Epidermal melanocyte (primary cell): ENCODE data around the gene PRPF6.

Experiments used
- DNase-seq: peaks from one replicate; pipeline ENCODE4 v3.0.0; 2011; ENCODE audit warnings: low spot score; ENCODE audit not compliant: insufficient read length

PRPF6 gene

DNA sequence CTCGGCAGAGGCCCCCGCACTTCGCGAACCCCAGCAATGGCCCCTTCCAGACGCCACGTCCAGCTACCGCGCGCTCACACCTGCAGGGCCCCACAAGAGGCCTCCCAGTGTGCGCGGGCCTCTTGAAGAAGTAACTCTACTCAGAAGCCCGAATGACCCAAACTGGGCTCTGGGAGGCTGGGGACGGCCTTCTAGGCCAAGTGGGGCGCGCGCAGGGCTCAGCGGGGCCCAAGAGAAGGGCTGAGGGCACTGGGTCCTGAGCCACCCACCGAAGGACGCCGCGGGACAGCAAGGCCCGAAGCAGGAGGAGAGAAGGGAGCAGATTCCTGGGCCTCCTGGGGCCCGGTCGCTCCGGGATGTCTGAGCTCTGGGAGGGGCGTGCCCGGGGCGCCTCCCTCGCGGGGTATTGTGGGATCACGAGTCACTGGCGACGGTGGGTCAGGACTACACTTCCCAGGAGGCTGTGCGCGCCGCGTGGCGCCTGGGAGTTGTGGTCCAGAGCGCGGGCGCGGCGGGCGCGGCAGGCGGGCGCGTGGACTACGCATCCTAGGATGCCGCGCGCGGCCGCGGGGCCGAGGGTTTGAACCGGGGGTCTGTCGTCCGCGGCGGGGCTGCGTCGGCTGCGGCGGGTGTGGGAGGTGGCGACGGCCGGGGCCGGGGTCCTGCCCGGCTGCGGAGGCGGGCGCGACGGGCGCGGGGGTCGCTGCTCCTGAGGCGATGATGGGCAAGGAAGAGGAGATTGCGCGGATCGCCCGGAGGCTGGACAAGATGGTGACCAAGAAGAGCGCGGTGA lies 81.9 kb downstream of the PRPF6 start, which contains the start of gene TCEA2:
Gene TCEA2, plus strand, starts transcription at position 603 of the 793 bp plus-strand sequence. Its CDS starts 115 bp downstream, at position 718.
- peak; percentile 100 for DNase-seq

DNA sequence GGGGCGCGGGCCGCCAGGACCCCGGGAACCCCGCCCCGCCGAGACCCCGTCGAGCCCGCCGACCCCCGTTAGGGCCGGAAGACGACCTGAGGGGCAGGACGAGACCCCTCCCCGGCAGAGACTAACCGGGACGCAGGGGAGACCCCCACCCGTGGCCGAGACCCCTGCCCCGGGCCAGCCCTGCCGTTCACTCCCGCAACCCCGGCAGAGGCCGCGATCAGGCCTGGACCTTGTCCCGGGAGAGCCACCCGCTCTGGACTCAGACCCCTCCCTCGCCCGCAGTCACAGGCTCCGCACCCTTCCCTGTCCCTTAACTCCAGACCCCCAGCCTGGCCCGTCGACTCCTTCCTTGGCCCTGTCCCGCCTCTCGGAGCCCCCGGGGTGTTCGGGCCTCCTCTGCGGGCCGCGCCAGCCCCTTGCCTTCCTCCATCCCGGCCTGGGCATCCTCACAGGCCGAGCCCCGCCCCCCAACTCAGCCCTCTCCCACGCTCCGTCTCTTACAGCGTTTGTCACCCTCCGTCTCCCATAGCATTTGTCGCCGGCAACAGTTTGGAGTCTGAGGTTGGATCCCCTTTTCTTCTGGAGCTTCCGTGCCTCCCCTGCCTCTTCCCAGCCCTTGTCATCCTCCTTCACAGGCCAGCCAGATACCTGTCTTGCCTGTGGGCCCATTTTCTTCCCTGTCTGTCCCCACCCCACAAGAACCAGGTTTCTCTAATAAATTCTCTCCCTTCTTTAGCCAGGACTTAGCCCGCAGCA lies 82.6 kb downstream of the PRPF6 start:
- DNase-seq: no peak

DNA sequence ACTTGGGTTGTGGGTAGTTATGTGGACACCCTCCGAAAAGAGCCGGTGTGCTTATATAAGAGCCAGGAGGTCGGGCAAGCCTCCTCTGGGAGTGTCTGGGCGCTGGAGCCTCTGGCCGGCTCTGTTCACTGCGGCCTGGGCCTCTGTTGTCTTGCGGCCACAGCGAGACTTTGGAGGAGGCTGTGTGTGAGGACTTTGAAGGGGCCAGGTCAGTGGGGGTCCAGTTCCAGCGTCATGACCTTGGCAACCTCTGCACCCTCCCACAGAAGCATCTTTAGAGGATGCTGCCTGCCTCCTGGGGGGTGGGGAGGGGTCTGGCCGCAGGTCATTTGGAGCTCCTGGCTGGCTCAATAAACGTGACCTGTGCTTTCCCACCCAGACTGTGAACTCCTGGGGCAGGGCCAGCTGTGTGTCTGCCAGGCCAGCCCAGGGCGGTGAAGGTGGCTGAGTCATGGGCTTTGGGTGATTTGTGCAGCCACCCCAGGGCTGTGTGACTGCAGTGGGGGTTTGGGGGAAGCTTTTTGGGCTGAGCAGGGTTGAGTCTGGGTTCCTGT lies 83.3 kb downstream of the PRPF6 start:
- no peak for DNase-seq

DNA sequence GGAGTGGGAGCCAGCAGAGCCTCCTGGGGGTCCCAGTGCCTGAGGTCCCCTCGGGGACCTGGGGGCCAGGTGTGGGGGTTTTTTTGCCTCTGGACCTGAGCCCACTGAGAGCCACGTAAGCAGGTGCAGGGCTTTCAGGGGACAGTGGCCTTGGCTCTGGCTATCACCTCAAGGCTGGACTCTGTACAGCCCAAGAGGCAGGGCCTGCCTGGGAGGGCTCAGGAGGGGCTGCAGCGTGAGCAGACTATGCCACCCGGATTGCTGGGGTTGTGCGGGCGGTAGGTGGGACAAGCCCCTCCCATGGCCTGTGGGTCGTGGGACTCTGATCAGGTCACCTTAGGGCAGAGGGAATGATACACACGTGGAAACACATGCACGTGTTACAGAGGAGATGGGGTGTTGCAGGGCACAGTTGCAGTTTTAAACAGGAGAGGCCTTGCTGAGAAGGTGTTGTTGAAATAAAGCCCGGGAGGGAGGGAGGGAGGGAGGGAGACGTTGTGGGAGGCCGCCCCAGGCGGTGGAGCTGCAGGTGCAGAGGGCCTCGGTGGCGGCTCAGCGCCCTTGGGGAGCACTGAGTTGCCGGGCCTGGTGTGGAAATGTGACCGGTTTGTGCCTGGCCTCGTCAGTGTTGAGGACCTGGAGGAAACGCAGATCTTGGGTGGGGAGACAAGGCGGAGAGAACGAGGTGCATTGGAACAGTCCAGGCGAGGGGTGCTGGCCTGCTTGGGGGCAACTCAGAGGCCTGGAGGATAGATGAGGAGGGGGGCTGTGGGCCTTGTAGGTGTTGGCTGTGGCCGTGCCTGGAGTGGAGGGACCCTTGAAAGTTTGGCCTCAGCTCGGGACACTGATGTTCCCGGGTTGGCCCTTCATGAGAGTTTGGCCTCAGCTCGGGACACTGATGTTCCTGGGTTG lies 84.4 kb downstream of the PRPF6 start:
- DNase-seq: no peak

DNA sequence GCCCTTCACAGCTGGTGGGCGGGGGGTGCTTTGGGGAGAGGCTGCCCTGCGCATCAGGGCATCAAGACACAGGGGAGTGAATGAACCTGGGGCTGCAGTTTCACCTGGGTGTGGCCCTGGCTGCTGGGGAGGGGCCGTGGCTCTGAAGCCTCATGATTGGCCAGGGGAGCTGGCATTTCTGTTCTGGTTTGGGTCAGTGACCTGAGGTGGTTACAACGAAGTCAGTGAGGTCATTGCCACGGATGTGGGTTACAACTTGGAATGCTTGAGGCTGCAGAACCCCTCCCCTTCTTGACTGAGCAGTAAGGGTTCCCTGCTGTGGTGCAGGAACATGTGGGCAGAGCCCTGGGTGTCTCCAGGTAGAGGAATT lies 85.0 kb downstream of the PRPF6 start:
- DNase-seq: no peak

DNA sequence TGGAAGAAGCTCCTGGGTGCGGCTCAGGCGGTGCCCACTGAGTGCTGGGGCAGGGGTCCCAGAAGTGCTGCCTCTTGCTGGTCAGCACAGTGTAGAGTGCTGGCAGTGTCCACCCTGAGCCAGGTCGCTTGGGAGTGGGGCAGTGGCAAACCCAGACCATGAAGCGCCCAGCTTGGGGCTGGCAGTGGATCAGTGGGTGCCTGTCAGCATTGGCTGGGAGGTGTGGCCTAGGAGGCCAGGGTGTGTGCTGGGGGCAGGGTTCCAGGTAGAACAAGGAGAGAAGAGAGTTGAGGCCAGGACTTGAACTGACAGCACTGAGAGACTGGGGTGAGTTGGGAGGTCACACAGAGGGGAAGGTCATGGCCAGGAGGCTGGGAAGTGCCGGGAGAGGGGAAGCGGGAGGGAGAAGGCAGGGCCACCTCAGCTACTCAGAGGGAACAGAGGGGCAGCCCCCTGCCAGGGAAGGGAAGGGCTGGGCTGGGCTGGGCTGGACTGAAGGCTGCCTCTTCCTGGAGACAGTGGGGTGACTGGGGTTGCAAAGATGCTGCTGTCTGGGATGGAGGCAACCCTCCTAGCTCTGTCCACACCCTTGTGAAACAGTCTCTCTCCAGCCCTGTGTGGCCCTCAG lies 86.2 kb downstream of the PRPF6 start:
- DNase-seq: no peak

DNA sequence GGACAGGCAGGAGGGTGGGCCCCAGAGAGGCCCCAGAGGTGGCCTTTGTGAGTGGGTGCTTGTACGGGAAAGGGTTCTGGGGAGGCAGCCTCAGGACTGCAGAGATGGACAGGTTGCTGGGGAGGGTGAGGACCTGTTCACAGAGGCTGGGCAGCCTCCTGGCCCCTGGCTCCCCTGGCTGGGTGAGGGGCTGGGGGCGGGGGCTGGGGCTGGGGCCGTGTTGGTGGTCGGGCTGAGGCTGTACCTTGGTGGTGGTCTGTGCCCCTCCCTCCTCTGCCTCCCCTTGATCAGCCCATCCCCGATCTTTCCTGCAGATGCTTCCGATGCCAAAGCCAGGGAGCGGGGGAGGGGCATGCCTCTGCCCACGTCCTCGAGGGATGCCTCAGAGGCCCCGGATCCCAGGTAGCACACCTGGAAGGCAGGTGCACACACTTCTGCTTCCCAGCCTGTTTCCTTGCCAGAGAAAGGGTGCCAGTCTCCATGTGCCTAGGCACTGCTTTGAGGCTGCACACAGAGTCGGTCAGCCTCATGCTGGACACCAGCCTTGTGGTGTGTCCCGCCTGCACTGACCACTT lies 86.9 kb downstream of the PRPF6 start:
- no peak for DNase-seq

DNA sequence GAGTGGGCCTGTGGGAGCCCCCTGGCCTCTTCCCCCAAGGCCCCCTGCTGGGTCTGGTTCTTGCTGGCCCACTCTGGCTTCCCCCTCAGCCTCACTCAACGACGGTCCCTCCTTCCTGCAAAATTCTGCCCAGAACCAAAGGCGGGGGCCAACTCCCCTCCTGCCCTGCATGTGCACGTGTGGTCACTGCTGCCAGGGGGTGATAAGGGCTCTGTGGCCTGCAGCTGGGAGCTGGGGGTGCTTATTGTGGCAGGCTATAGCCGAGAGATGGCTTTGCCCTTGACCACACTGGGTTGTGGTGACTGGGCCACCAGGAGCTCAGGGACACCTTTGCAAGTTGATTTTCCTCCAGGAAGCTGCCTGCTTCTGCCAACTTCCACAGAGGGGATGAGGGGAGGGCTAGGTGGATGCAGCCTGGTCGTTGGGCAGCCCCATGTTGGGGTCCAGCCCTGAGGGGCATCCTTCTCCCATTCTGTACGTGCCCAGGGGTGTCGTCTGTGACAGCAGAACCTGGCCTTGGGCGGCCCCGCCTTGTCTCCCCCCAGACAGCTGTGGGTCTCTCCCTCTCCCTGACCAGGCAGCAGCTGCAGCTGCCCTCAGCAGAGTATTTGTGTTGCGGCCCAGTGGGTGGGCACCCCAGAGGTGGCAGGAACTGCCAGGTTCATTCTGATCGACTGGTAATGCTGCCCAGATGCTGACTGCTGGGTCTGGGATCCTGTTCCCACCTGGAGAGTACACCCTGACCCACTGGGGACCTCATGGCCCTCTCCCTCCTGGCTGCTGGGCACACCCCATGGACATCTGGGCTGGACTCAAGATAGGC lies 87.7 kb downstream of the PRPF6 start:
- no peak for DNase-seq

DNA sequence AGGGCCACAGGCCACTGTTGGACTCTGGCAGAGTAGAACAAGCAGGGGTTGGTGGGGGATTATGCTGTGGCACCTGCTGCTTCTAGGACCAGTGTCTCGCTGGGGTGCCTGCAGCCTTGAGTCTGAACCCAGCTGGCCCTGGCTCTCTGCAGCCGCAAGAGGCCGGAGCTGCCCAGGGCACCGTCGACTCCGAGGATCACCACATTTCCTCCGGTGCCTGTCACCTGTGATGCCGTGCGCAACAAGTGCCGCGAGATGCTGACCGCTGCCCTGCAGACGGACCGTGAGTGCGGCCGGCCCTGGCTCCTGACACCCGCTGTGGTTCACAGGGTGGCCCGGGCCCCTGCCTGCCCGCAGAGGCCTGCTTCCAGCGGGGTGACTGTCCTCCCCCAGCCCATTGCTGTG lies 88.3 kb downstream of the PRPF6 start:
- DNase-seq: no peak

DNA sequence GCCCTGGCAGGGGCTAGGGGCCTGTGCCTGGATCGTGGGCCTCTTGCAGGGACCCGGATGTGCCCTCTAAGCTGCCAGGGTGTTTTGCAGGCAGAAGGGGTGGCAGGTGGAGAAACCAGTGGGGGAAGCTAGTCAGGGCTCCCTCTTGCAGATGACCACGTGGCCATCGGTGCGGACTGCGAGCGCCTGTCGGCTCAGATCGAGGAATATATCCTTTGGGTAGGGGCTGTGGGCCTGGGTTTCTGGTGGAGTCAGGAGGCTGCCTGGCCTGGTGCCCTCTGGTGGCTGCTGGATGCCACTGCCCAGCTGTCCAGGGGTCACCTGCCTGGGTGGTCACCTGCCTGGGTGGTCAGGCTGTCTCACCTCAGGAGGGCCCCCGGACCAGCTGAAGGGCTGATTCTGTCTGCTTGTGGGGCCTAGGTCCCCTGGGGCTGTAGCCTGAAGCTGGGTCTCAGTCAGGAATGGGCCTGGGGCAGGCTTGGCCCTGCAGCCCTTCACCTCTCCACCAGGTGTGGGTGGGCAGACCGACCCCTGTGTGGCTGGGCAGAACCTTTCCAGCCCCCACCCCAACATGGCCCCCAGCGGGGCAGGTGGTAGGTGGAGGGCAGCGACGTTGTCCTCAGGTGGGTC lies 88.8 kb downstream of the PRPF6 start:
- peak; percentile 72 for DNase-seq

DNA sequence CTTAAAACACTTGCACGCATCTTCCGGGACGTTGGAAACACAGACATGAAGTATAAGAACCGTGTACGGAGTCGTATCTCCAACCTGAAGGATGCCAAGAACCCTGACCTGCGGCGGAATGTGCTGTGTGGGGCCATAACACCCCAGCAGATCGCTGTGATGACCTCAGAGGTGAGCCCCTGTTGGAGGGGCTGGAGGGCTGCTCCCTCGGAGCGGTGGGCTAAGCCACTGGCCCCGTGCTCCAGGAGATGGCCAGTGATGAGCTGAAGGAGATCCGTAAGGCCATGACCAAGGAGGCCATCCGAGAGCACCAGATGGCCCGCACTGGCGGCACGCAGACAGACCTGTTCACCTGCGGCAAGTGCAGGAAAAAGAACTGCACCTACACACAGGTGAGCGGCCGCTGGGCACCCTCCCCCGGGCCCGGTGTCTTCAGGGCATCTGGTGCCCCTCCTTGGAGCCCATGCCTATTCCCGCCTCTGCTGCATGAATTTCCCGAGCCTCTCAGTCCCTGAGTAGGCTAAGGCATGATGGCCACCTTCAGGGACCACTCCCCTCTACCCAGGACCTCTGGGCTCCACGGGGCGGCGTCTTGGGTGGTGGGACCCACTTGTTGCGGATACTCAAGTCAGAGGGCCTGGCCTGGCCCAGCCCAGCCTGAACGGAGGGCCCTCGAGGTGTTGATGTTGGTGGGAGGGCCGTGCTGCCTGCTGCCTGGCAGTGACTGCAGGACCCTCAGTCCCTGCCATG lies 89.5 kb downstream of the PRPF6 start:
- DNase-seq: no peak

DNA sequence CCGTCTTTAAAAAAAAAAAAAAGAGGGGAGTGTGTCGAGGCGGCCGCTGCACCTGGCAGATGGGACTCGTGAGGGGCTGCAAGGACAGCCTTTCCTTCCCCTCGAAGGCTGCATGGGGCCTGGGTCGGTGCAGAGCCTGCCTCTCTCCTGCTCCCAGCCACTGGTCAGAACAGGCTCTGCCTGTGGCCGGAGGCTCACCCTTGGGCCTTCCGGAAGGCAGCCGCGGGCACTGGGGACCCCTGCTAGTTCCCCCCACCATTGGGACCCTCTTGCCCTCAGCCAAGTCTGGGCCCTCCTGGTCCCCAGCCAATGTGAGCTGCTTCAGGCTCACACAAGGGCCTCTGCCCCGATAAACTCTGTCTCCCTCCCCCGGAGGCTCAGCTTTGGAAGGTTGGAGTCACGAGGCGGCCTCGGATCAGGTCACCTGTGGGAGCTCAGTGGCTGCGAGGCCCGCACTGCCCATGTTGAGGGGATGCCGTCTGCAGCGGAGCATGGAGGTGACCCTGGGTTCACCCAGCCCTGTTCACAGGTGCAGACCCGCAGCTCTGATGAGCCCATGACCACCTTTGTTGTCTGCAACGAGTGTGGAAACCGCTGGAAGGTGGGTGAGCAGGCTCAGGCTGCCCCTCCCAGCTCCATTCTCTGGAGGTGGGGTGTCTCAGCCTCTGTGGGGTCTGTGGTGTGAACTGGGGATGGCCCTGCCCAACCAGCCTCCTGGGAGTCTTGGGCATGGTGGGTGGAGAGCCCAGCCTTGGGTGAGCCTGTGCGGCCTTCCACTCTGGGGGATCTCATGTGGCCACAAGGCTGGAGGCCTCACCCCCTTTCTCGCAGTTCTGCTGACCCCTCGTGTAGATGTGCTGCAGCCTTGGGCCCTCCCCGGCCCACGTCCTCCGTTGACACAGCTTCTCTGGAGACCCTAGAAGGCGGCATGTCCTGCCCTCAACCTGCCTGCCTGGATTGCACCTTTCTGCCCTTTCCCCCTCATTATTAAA lies 90.7 kb downstream of the PRPF6 start:
- no peak for DNase-seq

DNA sequence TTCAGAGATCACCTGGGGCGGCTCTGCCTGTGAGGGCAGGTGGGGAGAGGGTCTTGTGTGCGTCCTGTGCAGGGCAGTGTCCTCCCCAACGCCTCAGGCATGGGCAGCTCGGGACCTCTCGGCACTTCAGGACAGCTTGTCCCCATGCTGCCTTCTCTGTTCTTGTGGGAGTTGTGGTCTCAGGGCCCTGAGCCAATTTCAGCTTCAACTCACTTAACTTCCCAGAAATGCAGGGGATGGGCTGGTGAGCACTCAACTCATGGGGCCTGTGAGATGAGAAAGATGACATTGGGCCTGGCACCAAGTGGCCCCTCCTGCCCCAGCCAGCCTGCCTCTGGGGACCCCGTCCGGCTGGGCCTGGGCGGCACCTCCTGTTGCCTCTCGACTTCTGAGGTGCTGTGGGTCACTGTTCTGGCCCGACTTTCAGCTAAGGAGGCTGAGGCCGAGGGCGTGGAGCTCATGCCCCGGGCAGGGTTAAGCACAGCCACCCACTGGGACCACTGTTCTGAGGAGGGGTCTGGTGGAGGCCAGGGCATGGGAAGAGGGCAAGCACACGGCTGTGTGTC lies 91.6 kb downstream of the PRPF6 start:
- DNase-seq: no peak

DNA sequence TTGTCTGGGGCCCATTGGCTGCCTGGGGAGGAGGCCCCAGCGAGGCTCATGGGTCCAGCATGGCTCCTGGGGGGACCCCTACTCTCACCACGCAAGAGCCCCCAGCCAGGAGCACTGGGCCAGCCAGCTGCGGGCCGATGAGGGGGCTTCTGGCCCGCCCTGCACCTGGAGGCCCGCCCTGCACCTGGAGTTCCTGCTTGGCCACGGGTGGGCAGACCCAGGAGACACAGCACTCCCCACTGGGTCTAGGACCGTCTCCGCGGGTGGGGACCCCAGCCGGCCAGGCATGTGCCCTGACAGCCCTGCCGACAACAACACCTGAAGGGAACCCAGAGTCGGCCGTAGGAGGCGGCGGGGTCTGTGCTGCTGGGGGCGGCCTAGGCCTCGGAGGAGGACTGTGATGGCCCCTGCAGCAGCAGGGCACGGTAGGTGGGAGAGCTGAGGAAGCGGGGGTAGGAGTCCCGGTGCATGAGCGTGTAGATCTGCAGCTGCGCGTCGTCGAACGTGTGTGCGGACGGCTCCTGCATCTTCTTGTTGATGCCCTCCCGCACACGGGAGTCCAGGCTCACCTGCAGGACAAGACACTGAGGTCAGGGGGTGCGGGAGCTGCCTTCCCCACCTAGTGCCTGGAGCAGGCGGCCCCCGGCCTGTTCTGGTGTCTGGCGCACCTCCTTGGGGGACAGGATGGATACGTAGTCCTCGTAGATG lies 92.7 kb downstream of the PRPF6 start:
- DNase-seq: no peak

DNA sequence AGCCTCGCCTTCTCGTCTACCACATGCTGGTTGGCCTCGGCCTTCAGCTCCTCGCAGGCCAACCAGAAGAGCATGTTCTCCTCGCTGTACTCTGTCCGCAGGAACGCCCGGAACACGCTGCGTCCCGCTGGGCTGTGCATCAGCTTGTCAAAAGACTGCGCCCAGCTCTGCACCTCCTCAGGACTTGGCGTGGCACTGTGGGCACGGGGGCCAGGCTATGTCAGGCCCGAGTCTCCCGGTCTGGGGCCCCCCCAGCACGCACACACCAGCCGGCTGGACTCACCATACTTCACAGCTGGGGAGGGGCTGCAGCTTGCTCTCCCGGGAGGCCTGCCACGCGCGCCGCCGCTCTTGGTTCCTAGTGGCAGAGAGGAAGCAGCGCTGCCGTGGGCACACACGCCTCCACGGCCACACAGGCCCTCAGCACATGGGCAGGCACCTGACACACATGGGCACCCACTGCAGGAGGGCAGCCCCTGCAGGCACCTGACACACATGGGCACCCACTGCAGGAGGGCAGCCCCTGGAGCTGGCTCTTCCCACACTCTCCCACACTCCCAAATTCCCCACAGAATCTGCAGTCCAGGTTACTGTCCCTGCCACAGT lies 93.4 kb downstream of the PRPF6 start:
- DNase-seq: no peak

DNA sequence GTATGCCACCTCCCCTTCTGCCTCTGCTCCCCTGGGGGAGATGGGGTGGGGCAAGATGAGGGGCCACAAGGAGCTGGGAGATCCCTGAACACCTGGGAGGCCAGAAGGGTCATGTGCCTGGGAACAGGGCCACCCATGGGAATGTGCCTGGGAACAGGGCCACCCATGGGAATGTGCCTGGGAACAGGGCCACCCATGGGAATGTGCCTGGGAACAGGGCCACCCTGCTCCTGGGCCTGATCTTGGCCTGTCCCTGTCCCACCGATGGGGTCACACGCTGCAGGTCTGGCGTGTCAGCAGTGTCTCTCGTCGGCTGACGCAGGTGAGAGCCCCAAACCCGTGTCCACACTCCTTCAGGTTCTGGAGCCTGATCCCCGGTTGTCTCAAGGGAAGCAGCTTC lies 94.0 kb downstream of the PRPF6 start:
- DNase-seq: no peak
